ENCODE measurements around the gene FTH1.

GRCh38 chr11:62015615-62016014 is 48.2 kb upstream of the FTH1 start:
- no peak for TF ChIP-seq CTCF (IDR thresholded peaks at IDR 0.05)
- TF ChIP-seq POLR2A (IDR thresholded peaks at IDR 0.05), result no peak
